ENCODE results near the gene TFPT.
A peak's percentile ranks its signal among the peaks of the same experiment; 100 is the strongest.

TFPT gene

GRCh38 chr19:54073829-54074228 is 41.6 kb downstream of the TFPT start:
- Histone ChIP-seq H3K9me3 (no peaks in the 10 kb centered on the region), H3K27me3 (no peaks in the 10 kb centered on the region), H3K4me1 (ENCODE audit: control insufficient read depth in 1 of 2, insufficient read depth in 1 of 2, low read depth in 1 of 2, low read length in 1 of 2) (peaks cover 30 to 32% of the 10 kb centered on the region in 2 experiments), H3K27ac (no peak overlapping the region), H3K4me3 (ENCODE audit: low read depth in 1 of 2, low read length in 1 of 2) (no peak overlapping the region), H3K36me3 (peaks cover 7% of the 10 kb centered on the region)
- TF ChIP-seq, protein P1, sequence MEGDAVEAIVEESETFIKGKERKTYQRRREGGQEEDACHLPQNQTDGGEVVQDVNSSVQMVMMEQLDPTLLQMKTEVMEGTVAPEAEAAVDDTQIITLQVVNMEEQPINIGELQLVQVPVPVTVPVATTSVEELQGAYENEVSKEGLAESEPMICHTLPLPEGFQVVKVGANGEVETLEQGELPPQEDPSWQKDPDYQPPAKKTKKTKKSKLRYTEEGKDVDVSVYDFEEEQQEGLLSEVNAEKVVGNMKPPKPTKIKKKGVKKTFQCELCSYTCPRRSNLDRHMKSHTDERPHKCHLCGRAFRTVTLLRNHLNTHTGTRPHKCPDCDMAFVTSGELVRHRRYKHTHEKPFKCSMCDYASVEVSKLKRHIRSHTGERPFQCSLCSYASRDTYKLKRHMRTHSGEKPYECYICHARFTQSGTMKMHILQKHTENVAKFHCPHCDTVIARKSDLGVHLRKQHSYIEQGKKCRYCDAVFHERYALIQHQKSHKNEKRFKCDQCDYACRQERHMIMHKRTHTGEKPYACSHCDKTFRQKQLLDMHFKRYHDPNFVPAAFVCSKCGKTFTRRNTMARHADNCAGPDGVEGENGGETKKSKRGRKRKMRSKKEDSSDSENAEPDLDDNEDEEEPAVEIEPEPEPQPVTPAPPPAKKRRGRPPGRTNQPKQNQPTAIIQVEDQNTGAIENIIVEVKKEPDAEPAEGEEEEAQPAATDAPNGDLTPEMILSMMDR (IDR thresholded peaks at IDR 0.05), result no peak

DNA sequence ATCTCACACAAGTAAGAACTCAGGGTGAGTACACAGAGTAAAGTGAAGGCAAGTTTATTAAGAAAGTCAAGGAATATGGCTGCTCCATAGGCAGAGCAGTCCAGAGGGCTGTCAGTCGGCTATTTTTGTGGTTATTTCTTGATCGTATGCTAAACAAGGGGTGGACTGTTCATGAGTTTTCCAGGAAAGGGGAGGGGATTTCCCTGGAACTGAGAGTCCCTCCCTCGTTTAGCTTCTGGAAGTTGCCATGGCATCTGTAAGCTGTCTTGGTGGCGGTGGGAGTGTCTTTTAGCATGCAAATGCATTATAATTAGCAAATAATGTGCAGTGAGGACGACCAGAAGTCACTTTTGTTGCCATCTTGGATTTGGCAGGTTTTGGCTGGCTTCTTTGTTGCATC is 46.0 kb downstream of the TFPT start:
- no peaks in the 10 kb centered on the region for H3K27me3 ChIP-seq
- H3K4me3 ChIP-seq (ENCODE audit: low read depth in 1 of 2, low read length in 1 of 2), result no peak overlapping the region
- peaks cover 11% of the 10 kb centered on the region for H3K36me3 ChIP-seq
- TF ChIP-seq, protein P1 (IDR thresholded peaks at IDR 0.05), result no peak
- peaks cover under 1 to 4% of the 10 kb centered on the region in 2 experiments for H3K4me1 ChIP-seq (ENCODE audit: control insufficient read depth in 1 of 2, insufficient read depth in 1 of 2, low read depth in 1 of 2, low read length in 1 of 2)
- no peaks in the 10 kb centered on the region for H3K9me3 ChIP-seq
- peak overlapping the region; percentile 1 for H3K27ac ChIP-seq

DNA sequence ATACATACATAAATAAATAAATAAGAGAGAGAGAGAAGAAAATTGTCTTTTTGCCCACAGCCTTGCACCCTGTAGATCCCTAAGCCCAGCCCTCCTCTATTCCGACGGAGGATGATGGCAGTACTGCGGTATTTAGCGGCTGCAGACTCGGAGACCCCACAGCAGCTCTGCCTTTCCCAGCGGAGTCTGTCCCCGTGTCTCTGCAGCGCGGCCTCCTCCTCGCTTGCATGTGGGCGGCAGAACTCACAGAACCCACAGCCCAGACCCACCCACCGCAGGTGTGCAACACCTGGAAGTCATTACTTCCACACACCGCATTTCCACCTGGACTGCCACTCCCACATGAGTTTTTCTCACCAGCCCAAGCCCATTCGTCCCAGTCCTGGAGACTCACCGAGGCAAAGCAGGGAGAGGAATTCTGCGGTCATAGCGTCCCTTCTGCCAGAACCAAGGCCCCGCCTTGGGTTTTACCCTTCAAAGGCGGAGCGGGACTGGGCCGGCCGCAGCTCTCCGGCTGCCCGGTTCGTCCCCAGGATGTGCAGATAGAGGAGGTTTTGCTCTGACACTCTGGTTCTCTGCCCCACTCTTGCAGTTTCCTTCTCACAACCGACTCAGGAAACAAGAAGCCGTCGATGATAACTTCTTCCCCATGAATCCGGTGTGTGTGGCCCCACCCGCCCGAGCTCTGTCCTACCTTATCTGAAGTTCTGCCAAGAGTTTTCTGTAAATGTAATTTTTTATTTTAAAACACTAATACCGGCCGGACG is 51.9 kb downstream of the TFPT start, which contains the start of gene VSTM1:
Gene VSTM1, minus strand, starts transcription at position 548 of the 767 bp plus-strand sequence. Its CDS starts 120 bp downstream, at position 428.
- Histone ChIP-seq H3K27me3 (no peaks in the 10 kb centered on the region), H3K27ac (peak within 1 kb of the TSS; percentile 92), H3K4me3 (ENCODE audit: low read depth in 1 of 2, low read length in 1 of 2) (peak within 1 kb of the TSS; percentile 56 to 69), H3K9me3 (no peaks in the 10 kb centered on the region), H3K36me3 (peaks cover under 1% of the 10 kb centered on the region), H3K4me1 (ENCODE audit: control insufficient read depth in 1 of 2, insufficient read depth in 1 of 2, low read depth in 1 of 2, low read length in 1 of 2) (peaks cover 44 to 47% of the 10 kb centered on the region in 2 experiments)
- TF ChIP-seq, protein P1 (IDR thresholded peaks at IDR 0.05), result no peak

DNA sequence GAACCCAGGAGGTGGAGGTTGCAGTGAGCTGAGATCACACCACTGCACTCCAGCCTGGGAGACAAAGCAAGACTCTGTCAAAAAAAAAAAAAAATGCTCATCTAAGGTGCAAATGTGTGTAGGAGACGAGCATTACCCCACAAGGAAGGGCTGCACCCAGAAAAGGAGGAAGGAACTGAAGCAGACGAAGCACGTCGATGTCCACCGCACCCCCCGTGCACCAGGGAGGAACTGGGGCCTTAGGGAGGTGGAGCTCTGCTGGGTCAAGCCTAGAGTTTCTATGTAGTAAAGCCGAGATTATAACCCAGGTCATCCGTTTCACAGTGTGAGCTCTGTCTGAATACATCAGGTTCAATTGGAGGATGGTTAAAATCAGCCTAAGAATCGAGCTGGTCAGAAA is 52.8 kb downstream of the TFPT start:
- H3K27me3 ChIP-seq, result no peaks in the 10 kb centered on the region
- peak overlapping the region; percentile 56 to 69 for H3K4me3 ChIP-seq (ENCODE audit: low read depth in 1 of 2, low read length in 1 of 2)
- no peaks in the 10 kb centered on the region for H3K9me3 ChIP-seq
- H3K36me3 ChIP-seq, result peaks cover 9% of the 10 kb centered on the region
- TF ChIP-seq, protein P1 (IDR thresholded peaks at IDR 0.05), result no peak
- peak overlapping the region; percentile 92 for H3K27ac ChIP-seq
- H3K4me1 ChIP-seq (ENCODE audit: control insufficient read depth in 1 of 2, insufficient read depth in 1 of 2, low read depth in 1 of 2, low read length in 1 of 2), result peaks cover 44 to 47% of the 10 kb centered on the region in 2 experiments

Data from neutrophil (primary cell).